Tibial artery (tissue), 4 donors: ENCODE data around the gene KCNQ4.

ENCODE experiments used
- DNase-seq, 2 donors: peaks; one replicate each; pipeline ENCODE4 v3.0.0-alpha.2; 2019
- H3K27ac ChIP-seq, 2 donors: fragments of 200-600 bp; sonication (generic) in 1 of 2; 1 replicate in 1 of 2; 2 replicates in 1 of 2; pipeline ENCODE4 v1.5.1; 2018 to 2019; ENCODE audit warnings: mild to moderate bottlenecking in 1 of 2
- H3K27me3 ChIP-seq, 2 donors: fragments of 200-600 bp; sonication (generic) in 1 of 2; one replicate each; pipeline versions ENCODE4 v1.5.1 to v1.6.0; 2016 to 2019
- H3K36me3 ChIP-seq, 3 donors: fragments of 200-600 bp; sonication (generic) in 2 of 3; one replicate each; pipeline ENCODE4 v1.5.1; 2016 to 2019; ENCODE audit warnings: mild to moderate bottlenecking in 2 of 3
- H3K4me1 ChIP-seq, 4 donors: fragments of 200-600 bp; sonication (generic) in 2 of 4; 1 replicate in 3 of 4; 2 replicates in 1 of 4; pipeline ENCODE4 v1.5.1; 2016 to 2019
- H3K4me3 ChIP-seq, 2 donors: fragments of 200-600 bp; sonication (generic) in 1 of 2; 1 replicate in 1 of 2; 2 replicates in 1 of 2; pipeline ENCODE4 v1.5.1; 2018 to 2019; ENCODE audit warnings: mild to moderate bottlenecking in 2 of 2
- H3K9me3 ChIP-seq, 3 donors: fragments of 200-600 bp; sonication (generic) in 1 of 3; one replicate each; pipeline ENCODE4 v1.5.1; 2016 to 2019
- CTCF ChIP-seq, 2 experiments: fragments of 200-600 bp in 1 of 2; fragments of 450-650 bp in 1 of 2; IDR thresholded peaks; one replicate each; pipeline ENCODE4 v1.5.1; 2017 to 2019; ENCODE audit warnings: antibody characterized with exemption in 2 of 2, mild to moderate bottlenecking in 1 of 2, moderate library complexity in 1 of 2
- intact Hi-C: fragments of 100-400 bp; cut with DNase I; formaldehyde crosslinking; loops from one replicate; pipeline ENCODE4 v1.15.0; 2023; ENCODE audit warnings: low total_unique reads

Gene KCNQ4

GRCh38 chr1:40763742-40764532 is 19.6 kb upstream of the KCNQ4 start:
- no peak for TF ChIP-seq CTCF (IDR thresholded peaks at IDR 0.05)
- intact Hi-C loops = loop anchor here (5.0 kb wide), 1 partner anchor 87 kb away; no protein-coding TSS in a partner anchor
- H3K27ac ChIP-seq = no peak overlapping the region
- H3K4me1 ChIP-seq = peaks cover 0 to 16% (median 7%) of the 10 kb centered on the region in 4 donors
- H3K9me3 ChIP-seq = no peaks in the 10 kb centered on the region
- H3K4me3 ChIP-seq = no peak overlapping the region
- no peaks in the 10 kb centered on the region for H3K27me3 ChIP-seq
- peaks cover 54 to 94% (median 81%) of the 10 kb centered on the region in 3 donors for H3K36me3 ChIP-seq
- no peak for DNase-seq

GRCh38 chr1:40764981-40765380 is 18.6 kb upstream of the KCNQ4 start:
- no peaks in the 10 kb centered on the region for H3K27me3 ChIP-seq
- H3K36me3 ChIP-seq = peaks cover 44 to 94% (median 72%) of the 10 kb centered on the region in 3 donors
- DNase-seq = no peak
- peaks cover 0 to 20% (median 12%) of the 10 kb centered on the region in 4 donors for H3K4me1 ChIP-seq
- no peak for TF ChIP-seq CTCF (IDR thresholded peaks at IDR 0.05)
- no peak overlapping the region for H3K27ac ChIP-seq
- intact Hi-C loops = loop anchor here (5.0 kb wide), 1 partner anchor 88 kb away; no protein-coding TSS in a partner anchor
- H3K9me3 ChIP-seq = no peaks in the 10 kb centered on the region
- no peak overlapping the region for H3K4me3 ChIP-seq

- Histone ChIP-seq H3K27me3 (no peaks in the 10 kb centered on the region), H3K9me3 (no peaks in the 10 kb centered on the region), H3K36me3 (peaks cover 48 to 94% (median 72%) of the 10 kb centered on the region in 3 donors), H3K4me3 (no peak overlapping the region), H3K4me1 (peaks cover 0 to 18% (median 11%) of the 10 kb centered on the region in 4 donors), H3K27ac (no peak overlapping the region)
- intact Hi-C loops = no loop called here
- no peak for TF ChIP-seq CTCF (IDR thresholded peaks at IDR 0.05)
- DNase-seq = no peak
These were observed 17.6 kb upstream of the KCNQ4 start for GRCh38 chr1:40766017-40766416.

- intact Hi-C loops = no loop called here
- peaks cover 48 to 97% (median 75%) of the 10 kb centered on the region in 3 donors for H3K36me3 ChIP-seq
- no peak overlapping the region for H3K27ac ChIP-seq
These were observed 17.0 kb upstream of the KCNQ4 start for GRCh38 chr1:40766560-40766959.

More at GRCh38 chr1:40766560-40766959, 17.0 kb upstream of the KCNQ4 start:
- Histone ChIP-seq H3K4me1 (peaks cover 0 to 16% (median 6%) of the 10 kb centered on the region in 4 donors), H3K9me3 (no peaks in the 10 kb centered on the region), H3K4me3 (no peak overlapping the region), H3K27me3 (no peaks in the 10 kb centered on the region)
- DNase-seq = no peak
- TF ChIP-seq CTCF (IDR thresholded peaks at IDR 0.05) = no peak
